Stimulated activated CD8-positive, alpha-beta memory T cell treated with anti-CD3 and anti-CD28 coated beads, Interleukin-12 subunit alpha, Interleukin-12 subunit beta, amount 100 ng/mL, for 4 hours (primary cell): Measurements from ENCODE around the gene OPRL1.

ENCODE experiments used
- DNase-seq: peaks from one replicate; pipeline ENCODE4 v3.0.0-alpha.2; 2020; ENCODE audit warnings: low read depth

The OPRL1 gene

DNA sequence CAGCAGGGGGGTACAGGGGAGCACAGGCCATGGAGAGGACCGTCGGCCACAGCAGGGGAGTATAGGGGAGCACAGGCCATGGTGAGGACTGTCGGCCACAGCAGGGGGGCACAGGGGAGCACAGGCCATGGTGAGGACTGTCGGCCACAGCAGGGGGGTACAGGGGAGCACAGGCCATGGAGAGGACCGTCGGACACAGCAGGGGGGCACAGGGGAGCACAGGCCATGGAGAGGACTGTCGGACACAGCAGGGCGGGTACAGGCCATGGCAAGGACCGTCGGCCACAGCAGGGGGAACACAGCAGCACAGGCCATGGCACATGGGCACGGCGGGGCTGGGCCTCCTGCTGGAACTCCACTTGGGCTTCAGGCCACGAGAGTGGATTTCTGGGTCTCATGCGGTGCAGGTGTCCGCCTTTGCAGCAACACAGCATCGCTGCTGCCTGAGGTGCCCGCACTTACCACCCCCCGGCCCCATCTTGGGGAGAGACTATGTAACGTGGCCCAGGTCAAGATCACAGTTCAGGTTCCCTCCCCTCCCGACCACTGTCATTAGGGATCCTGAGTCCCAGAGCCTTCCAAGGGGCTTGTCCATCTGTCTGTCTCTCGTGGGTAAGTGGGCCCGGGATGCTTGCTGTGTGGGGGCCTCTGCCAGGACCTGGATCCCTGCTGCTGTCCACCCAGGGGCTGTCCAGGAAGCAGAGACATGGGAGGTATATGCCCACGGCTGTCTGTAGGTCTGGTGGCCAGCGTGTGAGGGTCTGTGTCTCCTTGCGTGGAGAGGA is 25.0 kb downstream of the OPRL1 start:
- no peak for DNase-seq

DNA sequence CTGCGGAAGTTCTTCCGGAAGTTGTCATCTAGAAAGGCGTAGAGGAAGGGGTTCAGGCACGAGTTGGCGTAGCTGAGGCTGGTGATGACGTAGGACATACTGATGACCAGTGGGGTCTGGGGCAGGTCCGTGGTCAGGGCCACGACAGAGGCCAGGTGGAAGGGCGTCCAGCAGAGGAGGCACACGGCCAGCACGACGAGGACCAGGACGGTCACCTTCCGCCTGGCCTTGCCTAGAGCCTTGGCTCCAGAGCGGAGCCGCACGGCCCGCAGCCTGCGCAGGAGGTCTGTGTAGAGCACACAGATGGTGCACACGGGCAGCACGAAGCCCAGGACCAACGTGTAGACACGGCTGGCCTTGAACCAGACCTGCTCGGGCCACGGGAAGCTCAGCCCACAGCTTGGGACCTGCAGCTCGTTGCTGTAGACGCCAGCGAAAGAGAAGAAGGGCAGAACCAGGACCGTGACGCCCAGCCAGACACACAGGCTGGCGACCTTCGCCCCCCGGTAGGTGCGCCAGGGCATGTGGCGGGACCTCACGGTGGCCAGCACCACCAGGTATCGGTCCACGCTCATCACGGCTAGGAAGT is 26.1 kb downstream of the OPRL1 start:
- no peak for DNase-seq

DNA sequence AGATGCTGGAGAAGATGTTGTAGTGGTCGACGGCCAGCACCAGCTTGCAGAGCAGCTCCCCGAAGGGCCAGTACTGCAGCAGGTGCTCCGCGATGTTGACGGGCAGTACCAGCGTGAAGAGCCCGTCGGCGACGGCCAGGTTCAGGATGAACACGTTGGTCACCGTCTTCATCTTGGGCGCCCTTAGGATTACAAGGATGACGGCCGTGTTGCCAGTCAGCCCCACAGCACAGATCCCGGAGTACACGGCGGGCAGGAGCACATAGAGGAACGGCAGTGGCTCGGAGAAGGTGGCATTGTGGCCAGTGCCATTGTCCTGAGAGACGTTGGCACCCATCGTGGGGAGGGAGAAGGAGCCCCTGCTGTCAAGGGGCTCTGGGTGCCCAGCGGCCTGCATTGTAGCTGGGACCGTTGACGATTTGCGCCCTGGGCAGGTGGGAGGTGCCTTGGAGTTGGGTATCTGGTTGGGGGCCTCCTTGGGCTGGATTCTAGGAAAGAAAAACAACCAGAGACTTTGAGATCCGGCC is 26.6 kb downstream of the OPRL1 start:
- DNase-seq, result no peak

DNA sequence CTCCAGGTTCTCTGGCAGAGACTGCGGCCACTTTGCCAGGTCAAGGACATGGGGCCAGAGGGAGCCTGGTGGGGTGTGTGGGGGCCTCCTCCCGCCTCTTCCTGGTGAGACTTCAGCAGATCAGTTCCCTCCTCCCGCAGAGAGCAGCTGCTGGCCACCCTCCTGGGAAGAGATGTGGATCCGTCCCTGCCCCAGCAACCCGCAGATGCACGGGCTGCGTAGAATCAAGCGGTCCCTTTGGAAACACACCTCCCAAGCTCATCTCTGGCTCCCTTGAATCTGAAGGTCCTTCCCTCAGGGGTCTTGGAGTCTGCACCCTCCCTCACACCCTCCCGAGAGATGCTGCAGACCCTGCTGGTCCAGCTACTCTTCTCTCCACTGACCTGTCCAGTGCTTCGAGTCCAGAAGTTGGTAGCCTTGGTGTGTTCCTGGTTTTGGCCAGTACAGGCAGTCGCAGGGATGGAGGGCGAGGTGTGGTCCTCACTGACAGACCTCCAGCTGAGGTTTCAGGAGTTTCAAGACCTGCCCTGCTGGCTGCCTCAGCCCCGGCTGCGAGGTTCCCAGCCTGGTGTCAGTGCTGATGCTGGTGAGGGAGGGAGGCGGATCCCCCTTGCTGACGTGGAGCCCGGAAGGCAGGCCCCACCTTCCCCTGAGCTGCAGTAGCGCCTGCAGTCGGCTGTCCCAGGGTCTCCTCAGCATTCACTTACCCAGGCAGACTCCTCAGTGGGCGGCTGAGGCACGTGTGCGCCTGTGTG is 27.3 kb downstream of the OPRL1 start, which contains the start of gene NPBWR2:
Gene NPBWR2 (minus strand): TSS at position 585 of the 755 bp plus-strand sequence. CDS start 734 bp downstream, outside the sequence.
- no peak for DNase-seq

DNA sequence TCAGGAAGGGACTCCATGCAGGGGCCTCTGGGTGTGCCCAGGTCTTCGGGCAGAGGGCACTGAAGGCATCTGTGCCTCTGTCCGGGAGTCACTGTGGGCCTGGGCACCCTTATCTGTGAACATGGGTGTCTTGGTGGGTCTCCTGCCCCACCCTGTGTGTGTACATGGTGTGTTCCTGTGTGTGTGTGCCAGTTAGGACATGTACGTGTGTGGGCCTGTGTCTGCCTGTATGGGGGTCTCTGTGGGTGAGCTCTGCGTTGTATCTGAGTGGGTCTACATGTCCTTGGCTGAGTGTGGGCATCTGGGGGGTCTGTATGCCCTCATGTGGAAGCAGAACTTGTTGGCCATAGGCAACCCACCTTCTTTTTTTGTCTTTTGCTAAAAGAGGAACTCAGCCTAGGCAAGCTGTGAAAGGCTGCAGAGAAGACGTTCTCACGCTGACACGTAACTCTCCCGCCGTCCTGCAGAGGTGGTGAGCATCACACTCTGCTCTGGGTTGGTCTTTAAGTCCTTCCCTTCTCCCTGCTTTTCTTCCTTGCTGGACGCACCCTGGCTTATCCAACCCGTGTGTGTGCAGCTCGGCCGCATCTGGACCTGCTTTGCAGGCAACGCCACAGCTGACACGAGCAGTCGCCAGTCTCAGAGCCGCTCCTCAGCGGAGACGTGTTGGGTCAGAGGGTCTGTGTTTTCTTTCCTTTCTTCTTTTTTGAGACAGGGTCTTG is 28.0 kb downstream of the OPRL1 start:
- no peak for DNase-seq

DNA sequence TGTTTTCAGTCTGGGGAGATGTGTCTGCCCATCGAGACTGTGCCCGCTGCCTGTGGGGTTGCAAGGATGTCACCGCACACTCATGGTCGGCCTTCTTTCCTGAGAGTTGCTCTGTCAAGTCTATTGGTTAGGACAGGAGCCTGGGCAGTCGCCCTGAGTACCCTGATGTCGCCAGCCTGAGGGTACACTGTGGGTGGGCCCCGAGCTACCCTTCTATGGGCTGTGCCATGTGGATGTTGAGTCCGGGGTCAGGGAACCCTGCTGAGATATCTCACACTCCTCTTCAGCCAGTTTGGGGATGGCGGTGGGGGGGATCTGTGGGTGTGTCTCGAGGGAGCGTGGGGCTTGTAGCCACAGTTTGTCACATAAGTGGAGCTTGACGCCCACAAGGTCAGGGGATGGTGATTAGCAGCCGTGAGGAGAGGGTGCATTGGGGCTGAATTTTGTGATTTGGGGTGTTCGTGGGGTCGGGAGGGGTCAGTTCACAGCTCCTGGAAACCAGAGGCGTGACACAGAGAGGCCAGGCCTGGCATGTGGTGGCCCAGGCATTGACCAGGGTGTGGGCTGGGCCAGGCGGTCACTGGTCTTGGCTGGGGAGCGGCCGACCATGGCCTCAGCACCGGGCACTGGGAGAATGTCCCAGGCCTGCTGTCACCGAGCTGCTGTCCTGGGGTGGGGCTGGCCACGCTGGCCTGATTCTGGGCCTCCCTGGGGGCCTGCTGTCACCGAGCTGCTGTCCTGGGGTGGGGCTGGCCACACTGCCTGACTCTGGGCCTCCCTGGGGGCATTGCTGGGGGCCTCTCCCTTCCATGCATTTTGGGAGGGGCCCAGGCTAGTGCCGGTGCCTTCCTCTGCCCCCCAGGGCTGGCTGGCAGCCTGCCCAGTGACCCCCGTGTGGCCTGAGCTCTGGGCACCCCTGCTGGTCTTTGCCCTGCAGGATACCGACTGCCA is 29.1 kb downstream of the OPRL1 start:
- DNase-seq, result no peak

DNA sequence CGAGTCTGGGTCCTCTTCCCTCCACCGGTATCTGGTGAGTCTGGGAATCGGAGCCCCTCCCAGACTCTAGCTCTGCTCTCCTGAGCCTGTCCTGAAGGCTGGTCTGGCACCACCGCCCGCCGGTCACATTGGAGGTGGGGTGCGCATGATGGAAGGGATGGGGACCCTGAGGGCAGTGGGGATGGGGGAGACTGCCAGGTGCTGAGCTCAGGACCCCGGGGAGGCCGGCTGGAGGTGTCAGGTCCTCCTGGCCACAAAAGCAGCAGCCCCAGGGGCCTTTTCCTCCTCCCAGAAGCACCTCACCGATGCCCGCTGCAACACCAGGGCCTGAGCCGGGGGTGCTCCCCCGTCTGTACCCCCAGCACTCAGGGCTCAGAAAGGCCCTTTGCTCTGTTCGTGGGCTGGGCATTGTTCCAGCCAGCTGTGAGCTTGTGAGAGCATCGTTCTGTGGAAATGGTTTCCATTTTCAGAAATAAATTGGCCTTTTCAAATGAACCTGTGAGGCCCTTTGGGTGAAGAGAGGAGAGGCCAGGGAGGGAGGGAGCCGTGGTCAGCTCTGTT is 30.0 kb downstream of the OPRL1 start:
- DNase-seq, result no peak

DNA sequence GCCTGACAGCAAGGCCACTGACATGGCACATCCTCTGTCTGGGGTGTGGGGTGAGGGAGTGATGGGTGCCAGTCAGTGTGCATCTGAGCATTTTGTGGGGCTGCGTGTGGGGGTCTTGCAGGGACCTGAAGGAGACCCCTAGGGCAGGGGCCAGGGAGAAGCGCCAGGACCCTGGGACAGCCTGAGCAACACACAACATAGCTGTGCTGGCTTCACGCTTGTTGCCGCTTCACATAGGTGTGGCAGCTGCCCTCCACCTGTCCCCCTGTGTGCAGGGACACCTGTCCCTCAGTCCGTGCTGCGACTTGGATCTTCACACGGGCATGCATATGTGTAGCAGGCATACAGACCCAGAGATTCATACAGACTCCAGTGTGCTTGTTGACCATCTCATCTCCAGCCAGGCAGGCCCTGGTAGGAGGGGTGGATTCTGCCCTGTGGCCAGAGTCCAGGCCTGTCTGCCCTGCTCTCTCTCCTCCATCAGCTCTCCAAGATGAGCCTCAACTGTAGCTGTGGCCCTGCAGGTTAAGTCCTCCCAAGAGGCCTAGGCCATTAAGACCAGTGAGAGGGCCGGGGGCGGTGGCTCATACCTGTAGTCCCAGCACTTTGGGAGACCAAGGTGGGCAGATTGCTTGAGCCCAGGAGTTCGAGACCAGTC is 30.7 kb downstream of the OPRL1 start:
- DNase-seq, result no peak

DNA sequence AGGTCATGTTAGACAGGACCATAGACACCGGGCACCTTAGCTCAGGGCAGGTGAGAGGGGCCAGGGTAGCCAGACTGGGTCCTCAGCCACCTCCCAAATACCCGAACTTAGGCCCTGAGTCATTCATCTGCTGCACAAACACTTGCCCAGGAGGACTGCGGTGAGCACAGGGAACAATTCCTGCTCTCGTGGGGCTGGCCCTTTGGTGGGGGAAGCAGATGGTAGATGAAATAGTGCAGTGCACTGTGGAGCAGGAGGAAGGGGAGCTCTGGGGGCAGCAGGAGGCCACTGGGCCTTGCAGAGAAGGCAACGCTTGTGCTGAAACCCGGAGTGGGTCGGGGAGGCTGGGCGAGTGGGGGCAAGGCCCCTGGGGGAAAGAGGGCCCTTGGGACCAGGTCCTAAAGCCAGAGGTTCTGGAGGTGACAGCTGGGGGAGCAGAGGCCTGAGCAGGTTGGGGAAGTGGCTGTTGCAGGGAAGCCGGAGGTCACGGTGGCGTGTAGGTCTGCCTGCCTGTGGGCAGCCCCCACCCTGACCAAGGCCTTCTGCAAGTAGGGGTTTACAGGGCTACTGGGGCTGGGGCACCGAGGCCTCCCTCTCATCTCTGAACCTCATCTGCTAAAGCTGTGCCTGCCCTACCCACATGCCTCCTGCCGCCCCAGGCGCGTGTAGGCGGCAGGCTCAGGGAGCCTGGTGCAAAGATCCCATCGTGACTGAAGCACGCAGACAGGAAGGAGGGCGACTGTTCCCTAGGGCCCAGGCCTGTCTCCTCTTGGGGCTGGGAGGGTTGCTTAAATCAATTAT is 32.2 kb downstream of the OPRL1 start:
- no peak for DNase-seq

DNA sequence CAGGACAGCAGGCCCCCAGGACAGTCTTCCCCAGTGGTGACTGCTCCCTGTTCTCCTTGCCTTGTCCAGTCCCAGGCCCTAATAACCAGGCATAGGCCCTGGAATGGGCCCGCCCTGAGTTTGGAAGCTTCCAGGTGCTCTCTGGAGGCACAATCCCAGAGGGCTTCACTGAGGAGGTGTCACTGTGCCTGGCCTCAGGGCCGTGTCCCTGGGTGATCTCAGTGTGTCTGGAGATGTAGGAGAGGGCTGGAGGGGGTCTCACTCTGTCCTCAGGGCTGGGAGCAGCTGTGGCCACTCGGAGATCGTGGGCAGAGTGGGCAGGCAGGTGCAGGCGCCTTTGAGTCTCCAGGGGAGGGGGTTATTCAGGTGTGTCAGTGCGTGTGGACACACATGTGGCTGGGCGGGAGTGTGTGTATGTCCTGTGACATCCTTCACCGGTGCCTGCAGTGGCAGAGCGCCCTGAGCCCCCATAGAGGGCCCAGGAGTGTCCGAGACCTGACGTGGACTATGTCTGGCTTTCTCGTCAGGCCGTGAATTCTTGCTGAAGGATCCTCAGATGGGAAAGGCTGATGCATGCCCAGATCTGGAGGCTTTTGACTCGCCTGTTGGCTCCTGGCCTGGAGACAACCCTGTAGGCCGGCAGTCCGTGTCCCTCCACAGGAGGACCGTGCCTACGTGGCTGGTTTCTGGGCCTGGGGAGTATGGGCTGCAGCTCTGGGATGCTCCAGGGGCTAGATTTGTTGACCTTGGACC is 33.0 kb downstream of the OPRL1 start:
- no peak for DNase-seq

DNA sequence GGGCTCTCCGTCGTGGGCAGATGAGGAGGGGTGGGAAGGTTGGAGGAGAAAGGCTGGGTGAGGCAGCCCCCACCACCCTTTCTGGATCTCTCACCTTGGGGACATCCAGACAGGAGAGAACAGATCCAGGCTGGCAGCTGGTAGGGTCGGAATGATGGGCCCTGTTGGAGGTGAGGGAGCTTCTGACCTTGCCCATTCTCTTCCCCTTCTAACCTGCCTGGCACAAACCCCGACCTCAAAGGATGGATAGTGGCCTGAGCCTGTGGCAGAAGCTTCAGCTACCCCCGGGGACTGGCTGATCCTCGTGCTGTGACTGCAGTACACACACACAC is 33.5 kb downstream of the OPRL1 start:
- no peak for DNase-seq

DNA sequence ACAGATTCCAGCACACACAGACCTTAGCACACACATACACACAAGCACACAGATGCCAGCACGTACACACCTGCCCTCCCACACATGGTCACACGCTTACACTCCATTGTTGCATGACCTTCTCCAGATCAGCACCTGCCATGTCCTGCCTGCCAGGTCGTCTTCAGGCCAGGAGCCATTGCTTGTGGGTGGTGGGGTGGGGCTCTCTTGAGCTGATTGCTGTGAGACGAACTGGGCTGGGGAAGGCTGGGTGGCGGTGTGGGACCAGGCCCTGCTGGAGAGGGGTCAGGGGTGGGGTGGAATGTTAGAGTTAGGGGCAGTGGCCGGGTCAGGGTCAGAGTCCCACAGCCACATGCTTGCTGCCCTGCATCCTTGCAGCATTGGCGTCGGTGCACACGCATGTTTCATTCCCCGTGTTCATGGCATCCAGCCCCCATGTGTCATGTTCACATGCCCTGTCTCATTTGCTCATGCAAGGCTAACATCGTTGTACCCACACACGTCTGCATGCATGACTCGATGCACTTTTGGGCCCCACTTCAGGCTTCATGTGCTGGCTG is 34.0 kb downstream of the OPRL1 start:
- no peak for DNase-seq

DNA sequence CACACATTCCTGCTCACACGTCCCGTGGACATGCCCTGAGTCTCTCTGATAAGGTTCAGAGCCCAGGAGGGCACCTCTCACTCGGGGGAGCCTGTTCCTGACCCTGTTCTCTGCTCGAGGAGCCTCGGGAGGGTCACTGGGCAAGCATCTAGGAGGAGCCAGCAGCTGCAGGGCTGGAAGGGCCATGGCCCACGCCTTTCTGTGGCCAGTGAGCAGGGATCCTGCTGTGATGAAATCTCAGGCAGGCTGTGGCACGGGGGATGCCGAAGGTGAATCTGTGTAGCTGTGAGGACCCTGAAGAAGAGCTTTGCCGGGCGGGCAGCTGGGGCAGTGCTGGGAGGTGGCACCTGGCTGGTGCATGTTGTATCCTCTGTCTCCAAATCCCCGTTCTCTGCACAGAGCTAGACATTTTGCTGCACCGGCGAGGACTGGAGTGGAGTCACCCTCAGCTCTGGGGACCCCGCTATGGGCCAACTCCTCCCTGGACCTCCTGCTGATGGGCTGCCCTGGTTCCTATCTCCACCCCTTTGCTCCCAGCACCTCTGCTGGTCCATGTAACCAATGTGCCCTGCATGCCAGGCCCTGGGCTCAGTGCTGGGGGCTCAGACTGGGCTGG is 34.6 kb downstream of the OPRL1 start:
- DNase-seq, result no peak

DNA sequence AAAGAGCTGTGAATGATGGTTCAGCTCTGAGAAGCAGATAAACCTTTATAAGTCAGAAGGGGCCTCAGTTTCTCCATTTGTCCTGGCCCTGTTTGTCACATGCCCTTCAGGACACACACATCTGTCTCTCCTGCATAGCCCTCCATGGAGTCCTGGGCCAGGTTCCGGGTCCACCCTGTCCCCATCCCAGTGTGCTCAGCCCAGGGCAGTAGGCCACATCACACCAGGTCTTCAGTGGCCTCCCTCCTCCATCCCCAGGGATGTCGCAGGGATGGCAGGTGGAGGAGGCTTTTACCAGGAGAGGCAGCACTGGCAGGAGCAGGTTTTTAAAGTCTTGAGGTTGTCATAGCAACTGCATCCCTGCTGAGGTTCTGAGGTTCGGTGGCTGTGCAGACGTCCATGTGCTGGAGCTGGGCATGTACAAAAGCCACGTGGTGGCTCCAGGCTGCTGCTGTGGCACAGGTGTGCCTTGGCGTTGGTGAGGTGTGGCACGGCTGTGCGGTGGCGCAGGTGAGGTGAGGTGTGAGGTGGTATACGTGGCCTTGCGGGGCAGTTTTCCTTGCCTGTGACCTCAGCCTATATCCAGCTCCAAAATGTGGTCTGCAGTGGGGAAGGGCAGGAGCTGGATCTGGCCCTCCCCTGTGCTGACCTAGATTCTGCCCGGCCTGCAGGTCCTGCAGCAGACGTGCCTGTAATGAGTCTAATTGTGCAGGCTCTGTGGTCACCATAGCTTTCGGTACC is 35.5 kb downstream of the OPRL1 start:
- DNase-seq, result no peak

DNA sequence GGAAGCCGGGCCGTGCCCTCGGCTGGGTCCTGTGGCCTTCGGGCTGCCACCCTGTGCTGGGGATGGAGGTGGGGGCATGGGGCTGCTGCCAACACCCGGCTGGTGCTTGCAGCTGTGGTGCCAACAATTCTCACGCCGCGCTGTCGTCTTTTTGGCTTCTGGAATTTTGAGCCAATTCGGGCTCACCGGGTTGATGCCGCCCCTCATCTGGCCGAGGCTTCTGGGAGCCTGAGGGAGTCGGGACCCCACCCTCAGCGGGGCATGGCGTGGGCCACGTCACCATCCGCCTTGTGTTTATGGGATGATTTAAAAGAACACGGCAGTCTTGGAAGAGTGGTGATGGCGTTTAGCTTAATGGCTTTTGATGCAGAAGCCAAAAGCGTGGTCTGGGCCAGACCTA is 36.1 kb downstream of the OPRL1 start:
- no peak for DNase-seq

DNA sequence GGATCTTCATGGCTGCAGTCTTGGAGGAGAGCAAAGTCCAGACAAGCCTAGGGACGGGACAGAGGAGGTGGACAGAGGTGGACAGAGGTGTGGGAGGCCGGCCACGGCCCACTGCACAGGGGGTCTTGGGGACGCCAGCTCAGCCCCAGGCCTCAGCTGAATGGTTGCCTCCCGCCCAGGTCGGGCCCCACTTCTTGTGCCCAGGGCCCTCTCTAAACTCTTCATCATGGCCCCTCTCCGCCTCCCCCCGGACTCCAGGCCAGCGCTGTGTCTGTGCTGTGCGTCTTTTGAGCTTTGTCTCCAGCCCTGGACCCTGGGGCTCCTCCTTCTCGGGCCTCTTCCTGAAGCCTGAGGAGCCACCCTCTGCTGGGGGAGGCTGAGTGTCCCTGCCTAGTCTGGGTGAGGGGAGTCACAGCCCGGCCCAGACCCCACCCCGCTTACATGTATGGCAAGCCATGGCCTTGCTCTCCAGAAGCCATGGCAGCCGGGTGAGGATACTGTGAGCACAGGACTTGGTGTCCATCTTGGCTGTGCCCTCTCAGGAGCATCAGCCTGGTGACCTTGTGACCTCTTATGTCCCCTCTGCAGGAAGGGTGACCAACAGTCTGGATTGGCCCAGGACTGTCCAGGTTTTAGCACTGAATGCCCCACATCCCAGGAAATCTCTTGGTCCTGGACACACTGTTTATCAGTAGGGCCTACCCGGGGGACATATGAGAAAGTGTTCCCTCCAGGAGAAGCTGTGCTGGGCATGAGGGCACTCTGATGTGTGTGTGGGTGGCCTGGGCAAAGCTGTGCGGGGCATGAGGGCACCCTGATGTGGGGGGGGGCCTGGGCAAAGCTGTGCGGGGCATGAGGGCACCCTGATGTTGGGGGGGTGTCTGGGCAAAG is 36.9 kb downstream of the OPRL1 start:
- no peak for DNase-seq
